Activated T-cell treated with anti-CD3 and anti-CD28 coated beads, Interleukin-2, amount 50 U/mL, for 72 hours (primary cell): Measurements from ENCODE around the gene DDR2. TPM values are rescaled to one million over a fixed set of nuclear protein-coding genes. Genes with fewer than 3 reads are reported as not detected.
"Not testable (repeated sequence)": the region's sequence is repeated elsewhere in the genome, so short reads cannot be mapped to it uniquely, and the experiment has no call there.

ENCODE experiments used
- ATAC-seq, 2 donors: fragments of 150-1000 bp; cut with Tn5 transposase; replicated peaks in 1 of 2; 2 replicates each; pipeline ENCODE4 v1.10.0; 2021; ENCODE audit warnings: moderate library complexity in 2 of 2, mild to moderate bottlenecking in 1 of 2
- DNase-seq, 2 donors: peaks; one replicate each; pipeline ENCODE4 v3.0.0; 2021 to 2022; ENCODE audit warnings: mixed read lengths in 1 of 2
- H3K27ac Mint-ChIP-seq: one replicate; pipeline ENCODE4 v1.8.0; 2022; ENCODE audit warnings: mild to moderate bottlenecking, moderate library complexity, mixed read lengths
- H3K27me3 Mint-ChIP-seq: one replicate; pipeline ENCODE4 v1.8.0; 2022; ENCODE audit warnings: low read depth, mixed read lengths
- H3K36me3 Mint-ChIP-seq, 2 donors: one replicate each; pipeline ENCODE4 v1.8.0; 2022; ENCODE audit warnings: mixed read lengths in 2 of 2, mild to moderate bottlenecking in 1 of 2; ENCODE audit not compliant: insufficient read depth in 2 of 2
- H3K4me1 Mint-ChIP-seq: one replicate; pipeline ENCODE4 v1.8.0; 2022; ENCODE audit warnings: low read depth, mixed read lengths
- H3K4me3 Mint-ChIP-seq, 2 donors: one replicate each; pipeline ENCODE4 v1.8.0; 2022; ENCODE audit warnings: mild to moderate bottlenecking in 2 of 2, mixed read lengths in 2 of 2, moderate library complexity in 2 of 2
- H3K9me3 Mint-ChIP-seq, 2 donors: one replicate each; pipeline ENCODE4 v1.8.0; 2022; ENCODE audit warnings: mixed read lengths in 2 of 2
- total RNA-seq, 2 donors: library from RNA; stranded (reverse); gene quantifications; one replicate each; pipeline ENCODE4 v1.2.3, GENCODE V29; 2022

The DDR2 gene
- total RNA-seq, 2 donors from 2014 or later: 0.17 to 0.25 TPM

- no peaks in the 10 kb centered on the region for H3K27me3 Mint-ChIP-seq
- H3K9me3 Mint-ChIP-seq: no peaks in the 10 kb centered on the region
- ATAC-seq (no peak), DNase-seq (no peak)
- H3K27ac Mint-ChIP-seq: no peak overlapping the region
- H3K4me1 Mint-ChIP-seq: no peaks in the 10 kb centered on the region
- no peaks in the 10 kb centered on the region for H3K36me3 Mint-ChIP-seq
- no peak overlapping the region for H3K4me3 Mint-ChIP-seq
These were observed 125.2 kb downstream of the DDR2 start for GRCh38 chr1:162757476-162757875.

DNA sequence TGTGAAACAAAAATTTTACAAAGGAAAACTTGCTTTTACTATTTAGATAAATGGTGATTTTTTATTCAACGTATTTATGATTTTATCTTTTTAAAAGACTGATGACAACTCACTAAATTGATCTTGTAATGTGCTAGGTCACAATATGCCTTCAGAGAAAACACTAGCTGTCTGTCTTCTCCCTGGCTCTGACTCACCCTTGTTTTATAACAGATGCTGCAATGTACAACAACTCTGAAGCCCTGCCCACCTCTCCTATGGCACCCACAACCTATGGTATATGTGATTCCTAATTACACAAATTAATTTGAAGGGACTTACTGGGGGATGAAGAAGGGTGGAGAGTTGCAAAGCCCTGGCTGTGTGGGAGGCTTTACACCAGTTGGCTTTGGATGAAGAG, 133.5 kb downstream of the DDR2 start:
- no peaks in the 10 kb centered on the region for H3K9me3 Mint-ChIP-seq
- H3K4me1 Mint-ChIP-seq: no peaks in the 10 kb centered on the region
- ATAC-seq (no peak), DNase-seq (no peak)
- H3K27ac Mint-ChIP-seq: no peak overlapping the region
- no peaks in the 10 kb centered on the region for H3K27me3 Mint-ChIP-seq
- H3K36me3 Mint-ChIP-seq: peaks cover 0 to 1% of the 10 kb centered on the region in 2 donors
- H3K4me3 Mint-ChIP-seq: no peak overlapping the region

GRCh38 chr1:162772571-162773154, 140.4 kb downstream of the DDR2 start:
- H3K27me3 Mint-ChIP-seq: peaks cover 8% of the 10 kb centered on the region
- H3K4me3 Mint-ChIP-seq: no peak overlapping the region
- no peaks in the 10 kb centered on the region for H3K36me3 Mint-ChIP-seq

GRCh38 chr1:162774007-162774406, 141.7 kb downstream of the DDR2 start:
- Mint-ChIP-seq H3K4me3 (no peak overlapping the region), H3K4me1 (no peaks in the 10 kb centered on the region), H3K9me3 (no peaks in the 10 kb centered on the region), H3K36me3 (no peaks in the 10 kb centered on the region), H3K27ac (no peak overlapping the region), H3K27me3 (peaks cover 8% of the 10 kb centered on the region)
- ATAC-seq (no peak), DNase-seq (no peak)

More at GRCh38 chr1:162772571-162773154, 140.4 kb downstream of the DDR2 start:
- no peak for DNase-seq
- no peaks in the 10 kb centered on the region for H3K4me1 Mint-ChIP-seq
- H3K9me3 Mint-ChIP-seq: no peaks in the 10 kb centered on the region
- ATAC-seq: no peak
- H3K27ac Mint-ChIP-seq: no peak overlapping the region

DNA sequence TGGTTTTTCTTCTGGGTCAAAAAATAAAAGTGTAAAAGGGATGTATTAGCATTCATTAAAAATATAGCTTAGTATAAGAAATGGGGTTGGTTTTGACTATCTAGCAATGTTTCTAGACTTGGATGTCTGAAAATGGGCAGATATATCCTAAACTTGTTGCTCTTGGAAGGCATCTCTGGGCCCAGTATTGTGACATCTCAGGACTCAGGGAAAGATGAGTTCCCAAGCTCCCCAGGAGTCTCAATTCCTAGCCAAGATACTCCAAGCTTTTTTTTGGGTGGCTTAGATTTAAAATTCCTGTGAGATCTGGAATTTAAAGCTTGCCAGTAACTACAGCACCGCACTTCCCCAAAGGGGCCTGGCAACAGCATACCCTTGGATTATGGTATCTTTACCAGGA, 146.8 kb downstream of the DDR2 start:
- H3K4me1 Mint-ChIP-seq: no peaks in the 10 kb centered on the region
- peaks cover 0 to 2% of the 10 kb centered on the region in 2 donors for H3K9me3 Mint-ChIP-seq
- ATAC-seq (no peak), DNase-seq (no peak)
- no peak overlapping the region for H3K4me3 Mint-ChIP-seq
- H3K27ac Mint-ChIP-seq: no peak overlapping the region
- peaks cover 32% of the 10 kb centered on the region for H3K27me3 Mint-ChIP-seq
- H3K36me3 Mint-ChIP-seq: peaks cover 0 to 1% of the 10 kb centered on the region in 2 donors

DNA sequence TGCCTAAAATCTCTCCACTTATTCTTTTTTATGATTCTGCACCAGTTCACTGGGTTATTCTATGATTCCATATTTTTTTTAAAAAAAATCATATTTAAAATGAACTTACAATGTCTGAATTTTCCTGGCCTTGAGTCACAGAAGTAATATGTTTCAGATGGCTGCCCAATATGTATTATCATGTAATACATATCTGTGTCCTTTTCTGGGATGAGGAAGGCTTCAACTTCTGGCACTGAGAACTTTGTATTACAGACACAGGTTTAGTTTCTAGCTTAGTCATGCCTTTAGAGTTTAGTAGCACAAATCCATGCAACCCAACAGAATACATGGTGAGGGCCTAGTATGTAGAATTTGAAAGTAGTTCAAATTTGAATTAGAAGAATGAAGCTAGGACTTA, 150.4 kb downstream of the DDR2 start:
- peaks cover 0 to 2% of the 10 kb centered on the region in 2 donors for H3K9me3 Mint-ChIP-seq
- H3K4me1 Mint-ChIP-seq: no peaks in the 10 kb centered on the region
- H3K27me3 Mint-ChIP-seq: peaks cover 31% of the 10 kb centered on the region
- ATAC-seq: no peak
- DNase-seq: no peak
- H3K27ac Mint-ChIP-seq: no peak overlapping the region
- H3K36me3 Mint-ChIP-seq: peaks cover 0 to 1% of the 10 kb centered on the region in 2 donors
- no peak overlapping the region for H3K4me3 Mint-ChIP-seq

- H3K27ac Mint-ChIP-seq, H3K9me3 Mint-ChIP-seq, H3K4me1 Mint-ChIP-seq, H3K36me3 Mint-ChIP-seq, ATAC-seq, H3K4me3 Mint-ChIP-seq, DNase-seq: not testable (repeated sequence)
- H3K27me3 Mint-ChIP-seq: peaks cover 27% of the 10 kb centered on the region
These were observed 152.7 kb downstream of the DDR2 start for GRCh38 chr1:162784926-162785325.

GRCh38 chr1:162788783-162789182, 156.5 kb downstream of the DDR2 start:
- H3K27me3 Mint-ChIP-seq, H3K4me1 Mint-ChIP-seq, H3K27ac Mint-ChIP-seq, H3K36me3 Mint-ChIP-seq, H3K4me3 Mint-ChIP-seq, H3K9me3 Mint-ChIP-seq, ATAC-seq, DNase-seq: not testable (repeated sequence)

DNA sequence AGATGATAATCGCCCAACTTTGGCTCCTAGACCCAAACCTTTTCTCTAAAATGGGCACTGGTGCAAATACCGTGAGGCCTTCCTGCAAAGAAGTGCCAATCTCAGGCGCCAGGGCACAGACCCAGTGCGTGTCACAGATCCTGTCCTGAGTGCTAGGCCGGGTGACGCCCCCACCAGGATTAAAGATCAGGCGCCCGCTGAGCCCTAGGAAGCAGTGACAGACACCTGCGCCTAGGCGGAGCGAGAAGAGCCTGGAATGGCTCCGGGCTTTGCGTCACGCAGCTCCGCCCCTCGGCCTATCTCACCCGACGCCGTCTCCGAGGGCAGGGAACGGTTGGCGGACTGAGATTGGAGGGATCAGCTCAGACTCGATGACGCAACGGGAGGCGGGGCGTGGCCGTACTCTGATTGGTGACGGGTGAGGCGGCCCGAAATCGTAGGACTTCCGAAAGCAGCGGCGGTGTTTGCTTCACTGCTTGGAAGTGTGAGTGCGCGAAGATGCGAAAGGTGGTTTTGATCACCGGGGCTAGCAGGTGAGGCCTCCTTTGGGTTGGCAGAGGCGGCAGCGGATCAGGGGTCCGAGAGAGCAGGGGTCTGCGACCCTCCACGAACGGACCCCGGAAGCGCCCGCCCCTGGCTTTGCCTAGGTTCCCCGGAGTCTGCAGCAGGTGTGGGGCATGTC, 158.2 kb downstream of the DDR2 start, which contains the start of gene HSD17B7:
Gene HSD17B7 (plus strand): TSS at position 400 of the 682 bp plus-strand sequence. CDS start 99 bp downstream, at position 499.
- not testable (repeated sequence) for H3K36me3 Mint-ChIP-seq, H3K9me3 Mint-ChIP-seq, H3K27me3 Mint-ChIP-seq, H3K4me1 Mint-ChIP-seq
- peak within 1 kb of the TSS; percentile 88 to 89 for H3K4me3 Mint-ChIP-seq
- peak; percentile 68 to 75 for DNase-seq
- peak; percentile 99 to 100 for ATAC-seq
- peak within 1 kb of the TSS; percentile 95 for H3K27ac Mint-ChIP-seq

GRCh38 chr1:162790985-162791357, 158.7 kb downstream of the DDR2 start:
- DNase-seq: peak in 1 of 2 donors; percentile 3
- peak overlapping the region; percentile 95 for H3K27ac Mint-ChIP-seq
- H3K4me3 Mint-ChIP-seq: peak overlapping the region; percentile 88 to 89
- not testable (repeated sequence) for H3K27me3 Mint-ChIP-seq, H3K9me3 Mint-ChIP-seq, H3K4me1 Mint-ChIP-seq, H3K36me3 Mint-ChIP-seq, ATAC-seq

- not testable (repeated sequence) for H3K27me3 Mint-ChIP-seq, H3K4me3 Mint-ChIP-seq, H3K4me1 Mint-ChIP-seq, H3K27ac Mint-ChIP-seq, H3K36me3 Mint-ChIP-seq, H3K9me3 Mint-ChIP-seq, ATAC-seq, DNase-seq
These were observed 162.0 kb downstream of the DDR2 start for GRCh38 chr1:162794284-162794683.

- H3K27me3 Mint-ChIP-seq, H3K27ac Mint-ChIP-seq, H3K4me3 Mint-ChIP-seq, H3K36me3 Mint-ChIP-seq, H3K4me1 Mint-ChIP-seq, H3K9me3 Mint-ChIP-seq, ATAC-seq, DNase-seq: not testable (repeated sequence)
These were observed 164.5 kb downstream of the DDR2 start for GRCh38 chr1:162796617-162797279.

GRCh38 chr1:162799995-162800830, 167.9 kb downstream of the DDR2 start:
- not testable (repeated sequence) for H3K4me1 Mint-ChIP-seq, DNase-seq, H3K27ac Mint-ChIP-seq, H3K9me3 Mint-ChIP-seq, H3K4me3 Mint-ChIP-seq, H3K27me3 Mint-ChIP-seq, ATAC-seq, H3K36me3 Mint-ChIP-seq
